H1 (cell line): ENCODE results near the gene CCDC78.

ENCODE experiments used
- POLR2AphosphoS5 ChIP-seq: IDR thresholded peaks from 2 replicates; pipeline ENCODE4 v1.6.1; 2011; ENCODE audit warnings: low read depth, low read length
- SP2 ChIP-seq: IDR thresholded peaks from 2 replicates; pipeline ENCODE4 v1.6.1; 2012; ENCODE audit warnings: mild to moderate bottlenecking, low read length, inconsistent platforms
- TEAD4 ChIP-seq: IDR thresholded peaks from 2 replicates; pipeline ENCODE4 v1.6.1; 2012; ENCODE audit warnings: low read depth, low read length, inconsistent platforms, mixed read lengths
- TF ChIP-seq, protein P1 (sequence below): IDR thresholded peaks from 2 replicates; pipeline ENCODE4 v1.6.1; 2012; ENCODE audit warnings: inconsistent platforms
- TF ChIP-seq, protein P2 (sequence below), 3 experiments: IDR thresholded peaks; 1 replicate in 2 of 3; 2 replicates in 1 of 3; pipeline versions ENCODE4 v1.5.1 to v1.6.1; 2011; ENCODE audit warnings: low read length in 3 of 3, mild to moderate bottlenecking in 3 of 3, inconsistent platforms in 2 of 3, low read depth in 1 of 3, moderate library complexity in 1 of 3; ENCODE audit not compliant: insufficient read depth in 1 of 3; ENCODE audit errors: control extremely low read depth in 1 of 3

DNA sequence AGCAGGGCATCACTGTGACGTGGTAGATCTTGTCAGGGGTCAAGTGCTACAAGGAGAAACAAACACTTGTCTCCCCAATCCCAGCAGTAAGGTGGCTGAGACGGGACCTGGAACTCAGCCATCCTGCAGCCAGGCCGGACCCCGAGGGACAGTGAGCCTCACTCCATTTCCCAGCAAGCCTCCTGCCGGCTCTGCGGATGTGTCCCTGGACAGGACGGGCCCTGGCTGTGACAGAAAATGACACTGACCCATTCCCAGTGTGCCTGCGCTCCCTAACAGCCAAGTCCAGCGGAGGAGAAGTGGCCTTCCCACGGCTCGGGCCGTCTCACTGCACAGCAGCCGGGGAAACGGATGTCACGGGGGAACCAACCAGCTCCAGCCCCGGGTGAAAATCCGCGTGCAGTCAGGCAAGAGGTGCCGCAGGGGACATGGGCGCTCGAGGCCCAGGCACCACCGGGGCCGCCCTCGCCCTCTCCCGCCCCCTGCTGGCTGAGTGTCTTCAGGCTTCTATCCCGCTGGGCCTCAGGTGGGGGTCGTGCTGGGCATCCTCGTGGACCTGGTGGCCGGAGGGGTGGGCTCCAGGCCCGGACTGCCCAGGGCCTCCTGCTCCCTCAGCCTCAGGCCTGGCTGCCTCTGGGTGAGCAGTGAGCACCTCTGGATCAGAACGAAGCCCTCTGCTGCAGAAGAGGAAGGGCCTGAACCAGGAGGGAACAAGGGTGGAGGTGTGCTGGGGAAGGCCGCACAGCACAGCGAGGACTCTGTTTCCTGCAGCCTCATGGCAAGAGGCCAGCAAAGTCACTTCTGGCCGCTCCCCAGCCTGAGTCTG is 7.4 kb upstream of the CCDC78 start:
- TF ChIP-seq, protein P1, sequence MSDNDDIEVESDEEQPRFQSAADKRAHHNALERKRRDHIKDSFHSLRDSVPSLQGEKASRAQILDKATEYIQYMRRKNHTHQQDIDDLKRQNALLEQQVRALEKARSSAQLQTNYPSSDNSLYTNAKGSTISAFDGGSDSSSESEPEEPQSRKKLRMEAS = no peak
- TF ChIP-seq POLR2AphosphoS5 (no peak), SP2 (no peak), TEAD4 (no peak)
- TF ChIP-seq, protein P2, sequence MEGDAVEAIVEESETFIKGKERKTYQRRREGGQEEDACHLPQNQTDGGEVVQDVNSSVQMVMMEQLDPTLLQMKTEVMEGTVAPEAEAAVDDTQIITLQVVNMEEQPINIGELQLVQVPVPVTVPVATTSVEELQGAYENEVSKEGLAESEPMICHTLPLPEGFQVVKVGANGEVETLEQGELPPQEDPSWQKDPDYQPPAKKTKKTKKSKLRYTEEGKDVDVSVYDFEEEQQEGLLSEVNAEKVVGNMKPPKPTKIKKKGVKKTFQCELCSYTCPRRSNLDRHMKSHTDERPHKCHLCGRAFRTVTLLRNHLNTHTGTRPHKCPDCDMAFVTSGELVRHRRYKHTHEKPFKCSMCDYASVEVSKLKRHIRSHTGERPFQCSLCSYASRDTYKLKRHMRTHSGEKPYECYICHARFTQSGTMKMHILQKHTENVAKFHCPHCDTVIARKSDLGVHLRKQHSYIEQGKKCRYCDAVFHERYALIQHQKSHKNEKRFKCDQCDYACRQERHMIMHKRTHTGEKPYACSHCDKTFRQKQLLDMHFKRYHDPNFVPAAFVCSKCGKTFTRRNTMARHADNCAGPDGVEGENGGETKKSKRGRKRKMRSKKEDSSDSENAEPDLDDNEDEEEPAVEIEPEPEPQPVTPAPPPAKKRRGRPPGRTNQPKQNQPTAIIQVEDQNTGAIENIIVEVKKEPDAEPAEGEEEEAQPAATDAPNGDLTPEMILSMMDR (IDR thresholded peaks at IDR 0.05; ENCODE audit: control extremely low read depth in 1 of 3, insufficient read depth in 1 of 3, low read depth in 1 of 3, low read length in 3 of 3) = peak in 2 of 3 experiments; percentile 65 to 68; a peak in 3 of 4 replicates
